GM12891 (cell line): ENCODE measurements around the gene MSI2.

Experiments used
- DNase-seq: peaks from one replicate; pipeline ENCODE4 v3.0.0; 2011; ENCODE audit warnings: low spot score; ENCODE audit not compliant: insufficient read length
- FAIRE-seq: peaks from 2 replicates; lab custom pipeline; 2011; peaks lifted over from hg19 to GRCh38; lab: Jason Lieb, UNC
- PAX5 ChIP-seq: IDR thresholded peaks from 2 replicates; pipeline ENCODE4 v1.6.1; 2011; ENCODE audit warnings: low read length, moderate library complexity, mild to moderate bottlenecking; ENCODE audit not compliant: insufficient read depth, severe bottlenecking
- POLR2A ChIP-seq: IDR thresholded peaks from 2 replicates; pipeline ENCODE4 v1.6.1; 2011; ENCODE audit warnings: low read depth, low read length, control low read depth
- POLR2AphosphoS5 ChIP-seq: IDR thresholded peaks from 2 replicates; pipeline ENCODE4 v1.6.1; 2011; ENCODE audit warnings: low read depth, low read length, control low read depth
- POU2F2 ChIP-seq: IDR thresholded peaks from 2 replicates; pipeline ENCODE4 v1.6.1; 2011; ENCODE audit warnings: low read depth, mild to moderate bottlenecking, control low read depth, low read length, moderate library complexity
- SPI1 ChIP-seq: IDR thresholded peaks from 2 replicates; pipeline ENCODE4 v1.6.1; 2011; ENCODE audit warnings: low read depth, low read length, control low read depth
- TAF1 ChIP-seq: IDR thresholded peaks from 2 replicates; pipeline ENCODE4 v1.6.1; 2011; ENCODE audit warnings: low read depth, low read length, control low read depth

Gene MSI2

DNA sequence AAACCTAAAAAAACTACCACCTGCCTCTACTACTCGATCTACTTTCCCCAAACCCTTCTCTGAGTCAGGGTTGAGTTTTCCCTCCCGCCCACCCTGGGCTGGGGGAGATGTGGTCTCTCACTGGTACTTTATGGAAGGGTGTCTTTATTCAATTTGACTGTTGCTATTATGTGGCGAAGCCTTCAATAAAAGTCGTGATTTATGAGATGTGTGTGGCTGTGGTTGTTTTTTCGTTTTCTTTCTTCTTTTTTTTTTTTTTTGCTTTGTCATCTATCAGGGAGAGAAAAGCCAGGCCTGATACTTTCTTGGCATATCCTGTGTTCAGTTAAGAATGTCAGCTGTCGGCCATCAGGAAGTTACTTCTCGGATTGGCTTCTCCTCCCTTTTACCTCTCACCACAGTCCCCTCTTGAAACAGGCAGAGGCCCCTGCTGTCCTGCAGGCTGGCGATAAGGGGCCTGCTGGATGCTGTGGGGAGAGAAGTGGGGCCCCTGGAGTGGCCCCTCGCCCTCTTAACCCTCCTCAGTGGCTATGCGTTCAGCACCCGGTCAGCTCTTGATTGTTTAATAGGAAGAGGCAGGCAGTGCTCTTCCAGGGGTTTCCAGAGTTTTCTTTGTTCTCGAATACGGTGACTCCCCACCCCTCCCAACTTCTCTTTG lies 123.0 kb downstream of the MSI2 start:
- TF ChIP-seq TAF1 (no peak), POLR2A (no peak), PAX5 (no peak), SPI1 (no peak), POLR2AphosphoS5 (no peak), POU2F2 (no peak)
- DNase-seq (no peak), FAIRE-seq (no peak)

- DNase-seq: no peak
- TF ChIP-seq POLR2AphosphoS5 (no peak), SPI1 (no peak), TAF1 (no peak), PAX5 (no peak), POU2F2 (no peak), POLR2A (no peak)
- FAIRE-seq: no peak
Measured at GRCh38 chr17:57379895-57380434, 123.6 kb downstream of the MSI2 start.

GRCh38 chr17:57381498-57381897 lies 125.2 kb downstream of the MSI2 start:
- no peak for TF ChIP-seq TAF1
- no peak for TF ChIP-seq POU2F2
- no peak for TF ChIP-seq SPI1
- no peak for TF ChIP-seq PAX5
- TF ChIP-seq POLR2AphosphoS5: no peak
- no peak for TF ChIP-seq POLR2A
- no peak for FAIRE-seq
- no peak for DNase-seq

GRCh38 chr17:57384219-57384618 lies 127.9 kb downstream of the MSI2 start:
- TF ChIP-seq POU2F2: no peak
- TF ChIP-seq POLR2A: no peak
- TF ChIP-seq PAX5: no peak
- no peak for TF ChIP-seq POLR2AphosphoS5
- FAIRE-seq: no peak
- no peak for DNase-seq

DNA sequence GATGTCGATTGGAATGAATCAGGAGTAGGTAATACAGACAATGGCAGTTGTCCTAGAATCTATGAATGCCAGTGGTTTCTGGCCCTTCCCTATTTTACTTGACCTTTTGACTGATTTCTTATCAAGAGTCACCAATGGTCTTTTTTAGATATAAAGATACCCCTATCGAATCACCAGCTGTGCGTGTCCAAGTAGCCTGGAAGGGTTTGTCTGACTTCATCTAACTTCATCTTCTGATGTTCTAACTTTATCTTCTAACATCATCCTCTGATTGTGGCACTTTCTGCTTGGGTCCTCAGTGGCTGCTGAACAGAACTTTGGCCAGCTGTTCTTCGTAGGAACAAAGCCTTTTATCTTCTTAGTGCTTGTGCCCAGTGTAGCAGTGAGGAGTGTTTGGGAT lies 129.7 kb downstream of the MSI2 start:
- DNase-seq (no peak), FAIRE-seq (no peak)
- no peak for TF ChIP-seq PAX5
- no peak for TF ChIP-seq TAF1
- no peak for TF ChIP-seq POLR2AphosphoS5
- no peak for TF ChIP-seq POU2F2
- no peak for TF ChIP-seq POLR2A
- no peak for TF ChIP-seq SPI1

- no peak for FAIRE-seq
- DNase-seq: no peak
- no peak for TF ChIP-seq PAX5
- TF ChIP-seq TAF1: no peak
- no peak for TF ChIP-seq POU2F2
- TF ChIP-seq POLR2AphosphoS5: no peak
- no peak for TF ChIP-seq POLR2A
- TF ChIP-seq SPI1: no peak
Measured at GRCh38 chr17:57387575-57387974, 131.3 kb downstream of the MSI2 start.

GRCh38 chr17:57388131-57388725 lies 131.9 kb downstream of the MSI2 start:
- no peak for TF ChIP-seq TAF1
- no peak for TF ChIP-seq POLR2AphosphoS5
- no peak for TF ChIP-seq SPI1
- no peak for TF ChIP-seq POU2F2
- TF ChIP-seq PAX5: no peak
- TF ChIP-seq POLR2A: no peak
- DNase-seq: no peak
- FAIRE-seq: no peak

GRCh38 chr17:57389473-57389872 lies 133.2 kb downstream of the MSI2 start:
- DNase-seq (no peak), FAIRE-seq (no peak)
- TF ChIP-seq PAX5: no peak
- TF ChIP-seq TAF1: no peak
- TF ChIP-seq SPI1: no peak
- TF ChIP-seq POLR2A: no peak
- TF ChIP-seq POU2F2: no peak
- TF ChIP-seq POLR2AphosphoS5: no peak

GRCh38 chr17:57391076-57391825 lies 134.9 kb downstream of the MSI2 start:
- DNase-seq: no peak
- no peak for TF ChIP-seq POU2F2
- no peak for FAIRE-seq
